DND-41 (cell line): ENCODE data around the gene ILDR2.
A peak's percentile ranks its signal among the peaks of the same experiment; 100 is the strongest.

Experiments
- ATAC-seq: fragments of 200-7000 bp; cut with Tn5 transposase; 3 replicates; pipeline ENCODE4 v1.9.1; 2021; ENCODE audit warnings: low read depth; ENCODE audit not compliant: insufficient read depth
- DNase-seq: peaks from one replicate; pipeline ENCODE4 v3.0.0-alpha.2; 2020
- H2AFZ ChIP-seq: 2 replicates; pipeline ENCODE4 v1.6.0; 2012; ENCODE audit warnings: low read depth, low read length
- H3K27ac ChIP-seq: 2 replicates; pipeline ENCODE4 v1.5.1; 2012; ENCODE audit warnings: low read length, inconsistent platforms
- H3K27me3 ChIP-seq: fragments of 200-600 bp; sonication (generic); 2 replicates; pipeline ENCODE4 v1.6.0; 2012; ENCODE audit warnings: low read length, mild to moderate bottlenecking, inconsistent platforms; ENCODE audit not compliant: insufficient read depth, poor library complexity
- H3K36me3 ChIP-seq: 2 replicates; pipeline ENCODE4 v1.5.1; 2012; ENCODE audit warnings: low read length, inconsistent platforms; ENCODE audit not compliant: insufficient read depth
- H3K4me1 ChIP-seq: 2 replicates; pipeline ENCODE4 v1.5.1; 2012; ENCODE audit warnings: mild to moderate bottlenecking, low read length; ENCODE audit not compliant: insufficient read depth
- H3K4me2 ChIP-seq: 2 replicates; pipeline ENCODE4 v1.6.0; 2012; ENCODE audit warnings: mild to moderate bottlenecking, moderate library complexity, low read length, inconsistent platforms; ENCODE audit not compliant: insufficient read depth
- H3K4me3 ChIP-seq, 2 experiments: fragments of 200-600 bp in 1 of 2; shearing (Covaris generic) in 1 of 2; 2 replicates each; pipeline ENCODE4 v1.5.1; 2012 to 2016; ENCODE audit warnings: inconsistent platforms in 2 of 2, low read length in 2 of 2, mild to moderate bottlenecking in 2 of 2, low read depth in 1 of 2, moderate library complexity in 1 of 2
- H3K79me2 ChIP-seq: 2 replicates; pipeline ENCODE4 v1.6.0; 2012; ENCODE audit warnings: low read length, inconsistent platforms; ENCODE audit not compliant: insufficient read depth
- H3K9ac ChIP-seq: 2 replicates; pipeline ENCODE4 v1.6.0; 2012; ENCODE audit warnings: low read depth, mild to moderate bottlenecking, inconsistent platforms, low read length, moderate library complexity
- H3K9me3 ChIP-seq: 2 replicates; pipeline ENCODE4 v1.5.1; 2012; ENCODE audit warnings: low read length, moderate library complexity, mild to moderate bottlenecking, inconsistent platforms; ENCODE audit not compliant: insufficient read depth, severe bottlenecking
- H4K20me1 ChIP-seq: 2 replicates; pipeline ENCODE4 v1.6.0; 2012; ENCODE audit warnings: low read length; ENCODE audit not compliant: insufficient read depth
- EZH2 ChIP-seq: IDR thresholded peaks from 3 replicates; pipeline ENCODE4 v1.6.1; 2012; ENCODE audit warnings: borderline replicate concordance, low read depth, mild to moderate bottlenecking, moderate library complexity, low read length, inconsistent platforms; ENCODE audit not compliant: severe bottlenecking
- TF ChIP-seq, protein P1 (sequence below): IDR thresholded peaks from 2 replicates; pipeline ENCODE4 v1.5.1; 2012; ENCODE audit warnings: borderline replicate concordance, low read length, moderate library complexity, mild to moderate bottlenecking; ENCODE audit not compliant: poor library complexity, severe bottlenecking; ENCODE audit errors: extremely low read depth

ILDR2 gene

DNA sequence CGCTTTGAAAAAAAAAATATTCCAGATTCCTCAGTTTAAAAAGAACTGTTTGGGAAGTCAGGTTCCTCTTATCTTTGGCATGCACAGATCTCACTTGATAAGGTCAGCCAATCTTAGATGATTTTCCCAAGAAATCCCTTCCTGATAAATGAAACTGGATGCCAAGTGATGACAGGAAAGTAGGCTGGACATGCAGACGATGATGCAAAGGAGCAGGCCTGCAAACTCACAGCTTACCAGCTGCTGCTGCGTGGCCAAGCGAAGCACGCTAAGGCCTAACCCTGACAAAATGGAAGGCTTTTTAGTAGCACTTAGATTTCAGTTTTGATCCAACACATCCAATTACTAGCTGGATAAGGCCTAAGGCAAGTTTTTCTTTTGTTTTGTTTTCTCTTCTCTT lies 109.4 kb downstream of the ILDR2 start:
- DNase-seq: no peak
- Histone ChIP-seq H2AFZ (no peak overlapping the region), H3K9ac (no peak overlapping the region), H4K20me1 (peaks cover 29% of the 10 kb centered on the region; the same call in 1 of the 2 replicates), H3K27me3 (no peaks in the 10 kb centered on the region), H3K27ac (no peak overlapping the region), H3K4me1 (no peaks in the 10 kb centered on the region; the same call in 1 of the 2 replicates), H3K9me3 (no peaks in the 10 kb centered on the region), H3K4me3 (no peak overlapping the region), H3K36me3 (peaks cover 80% of the 10 kb centered on the region), H3K79me2 (peaks cover 58% of the 10 kb centered on the region), H3K4me2 (no peak overlapping the region)
- no peak for ATAC-seq
- no peak for TF ChIP-seq EZH2
- TF ChIP-seq, protein P1, sequence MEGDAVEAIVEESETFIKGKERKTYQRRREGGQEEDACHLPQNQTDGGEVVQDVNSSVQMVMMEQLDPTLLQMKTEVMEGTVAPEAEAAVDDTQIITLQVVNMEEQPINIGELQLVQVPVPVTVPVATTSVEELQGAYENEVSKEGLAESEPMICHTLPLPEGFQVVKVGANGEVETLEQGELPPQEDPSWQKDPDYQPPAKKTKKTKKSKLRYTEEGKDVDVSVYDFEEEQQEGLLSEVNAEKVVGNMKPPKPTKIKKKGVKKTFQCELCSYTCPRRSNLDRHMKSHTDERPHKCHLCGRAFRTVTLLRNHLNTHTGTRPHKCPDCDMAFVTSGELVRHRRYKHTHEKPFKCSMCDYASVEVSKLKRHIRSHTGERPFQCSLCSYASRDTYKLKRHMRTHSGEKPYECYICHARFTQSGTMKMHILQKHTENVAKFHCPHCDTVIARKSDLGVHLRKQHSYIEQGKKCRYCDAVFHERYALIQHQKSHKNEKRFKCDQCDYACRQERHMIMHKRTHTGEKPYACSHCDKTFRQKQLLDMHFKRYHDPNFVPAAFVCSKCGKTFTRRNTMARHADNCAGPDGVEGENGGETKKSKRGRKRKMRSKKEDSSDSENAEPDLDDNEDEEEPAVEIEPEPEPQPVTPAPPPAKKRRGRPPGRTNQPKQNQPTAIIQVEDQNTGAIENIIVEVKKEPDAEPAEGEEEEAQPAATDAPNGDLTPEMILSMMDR: no peak

DNA sequence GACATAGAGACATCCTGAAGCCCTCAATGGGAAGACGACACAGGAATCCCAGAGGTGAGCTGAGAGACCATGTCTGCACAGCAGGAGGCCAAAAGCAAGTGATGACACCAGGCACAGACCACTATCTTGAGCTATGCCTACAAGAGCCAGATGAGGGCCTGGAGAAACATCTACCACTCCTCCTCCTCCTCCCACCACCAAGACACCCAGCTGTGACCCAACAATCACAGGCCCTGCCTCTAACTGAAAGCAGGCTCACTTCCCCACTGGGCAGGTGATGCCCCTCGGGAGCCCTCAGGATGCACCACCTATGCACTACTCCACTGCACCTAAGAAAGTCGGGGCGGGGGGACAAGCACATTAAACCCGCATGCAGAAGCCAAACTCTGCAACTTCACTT lies 115.7 kb downstream of the ILDR2 start:
- peaks cover 99% of the 10 kb centered on the region for H3K36me3 ChIP-seq
- peaks cover 24% of the 10 kb centered on the region; the same call in 1 of the 2 replicates for H4K20me1 ChIP-seq
- TF ChIP-seq, protein P1: no peak
- TF ChIP-seq EZH2: no peak
- H3K4me1 ChIP-seq: no peaks in the 10 kb centered on the region
- peaks cover 28% of the 10 kb centered on the region for H3K79me2 ChIP-seq
- no peak overlapping the region for H3K4me3 ChIP-seq
- DNase-seq: no peak
- peak; percentile 51; the same call in 2 of the 3 replicates for ATAC-seq
- no peaks in the 10 kb centered on the region for H3K9me3 ChIP-seq
- 0 out of 2 replicates have a peak overlapping the region, but pooled peaks have one; percentile 13 for H3K27ac ChIP-seq
- no peak overlapping the region for H3K9ac ChIP-seq
- no peak overlapping the region for H3K4me2 ChIP-seq
- H3K27me3 ChIP-seq: no peaks in the 10 kb centered on the region
- H2AFZ ChIP-seq: no peak overlapping the region

DNA sequence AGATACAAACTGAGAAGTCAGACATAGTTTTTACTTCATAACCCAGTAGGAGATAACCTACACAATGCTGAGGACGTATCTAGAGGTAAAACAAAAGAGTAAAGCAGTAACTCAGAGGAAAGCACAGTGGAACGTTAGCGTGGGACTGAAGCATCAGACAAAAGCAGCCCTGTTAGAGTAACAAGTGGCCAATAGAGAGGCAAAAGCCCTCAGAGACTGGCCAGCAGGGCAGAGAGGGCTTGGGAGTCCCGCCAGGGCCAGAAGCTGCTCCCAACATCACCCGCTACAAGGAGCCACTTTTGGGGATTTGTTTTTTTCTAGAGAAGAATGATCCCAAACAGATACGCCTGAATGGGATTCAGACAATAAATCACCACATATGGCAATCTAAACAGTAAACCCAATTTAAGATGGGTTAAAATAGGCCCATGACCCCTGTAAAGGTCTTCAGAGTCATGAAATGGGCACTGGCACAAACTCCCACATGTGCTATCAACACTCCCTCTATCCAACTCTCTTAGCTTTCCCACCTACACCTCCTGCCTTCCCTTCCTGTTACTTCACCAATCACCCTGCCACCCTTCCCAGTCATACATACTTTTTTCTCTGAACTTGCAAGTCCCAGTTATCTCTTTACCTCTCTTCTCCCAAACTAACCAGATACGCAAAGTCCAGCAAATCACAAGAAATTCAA lies 116.5 kb downstream of the ILDR2 start:
- Histone ChIP-seq H3K36me3 (peaks cover 99% of the 10 kb centered on the region), H3K9me3 (no peaks in the 10 kb centered on the region), H3K4me3 (no peak overlapping the region), H4K20me1 (peaks cover 20% of the 10 kb centered on the region; the same call in 1 of the 2 replicates), H3K9ac (no peak overlapping the region), H3K27ac (no peak overlapping the region), H3K4me1 (no peaks in the 10 kb centered on the region), H3K27me3 (no peaks in the 10 kb centered on the region), H2AFZ (no peak overlapping the region), H3K79me2 (peaks cover 28% of the 10 kb centered on the region), H3K4me2 (no peak overlapping the region)
- no peak for ATAC-seq
- no peak for TF ChIP-seq EZH2
- TF ChIP-seq, protein P1: no peak
- DNase-seq: no peak
